ENCODE results near the gene ARHGEF6.

- no peak for TF ChIP-seq CTCF (IDR thresholded peaks at IDR 0.05; ENCODE audit: poor library complexity, severe bottlenecking)
- no peak for TF ChIP-seq EP300 (conservative IDR thresholded peaks at IDR 0.05; ENCODE audit: poor library complexity, severe bottlenecking)
- TF ChIP-seq REST (IDR thresholded peaks at IDR 0.05; ENCODE audit: borderline replicate concordance): no peak
- TF ChIP-seq EZH2 (IDR thresholded peaks at IDR 0.05; ENCODE audit: borderline replicate concordance, insufficient read depth, low read length, poor library complexity, severe bottlenecking): no peak
- no peak for TF ChIP-seq TAF1 (IDR thresholded peaks at IDR 0.05; ENCODE audit: low read depth)
- no peak for TF ChIP-seq POLR2AphosphoS5 (IDR thresholded peaks at IDR 0.05)
These were observed 113.1 kb downstream of the ARHGEF6 start for GRCh38 chrX:136667446-136668168.
